Measurements from ENCODE around the gene AOPEP. TPM values are rescaled to one million over a fixed set of nuclear protein-coding genes. Genes with fewer than 3 reads are reported as not detected.

Gene AOPEP
- polyA plus RNA-seq, 4 donors, result 23.5 to 54.6 (median 50.4) TPM

DNA sequence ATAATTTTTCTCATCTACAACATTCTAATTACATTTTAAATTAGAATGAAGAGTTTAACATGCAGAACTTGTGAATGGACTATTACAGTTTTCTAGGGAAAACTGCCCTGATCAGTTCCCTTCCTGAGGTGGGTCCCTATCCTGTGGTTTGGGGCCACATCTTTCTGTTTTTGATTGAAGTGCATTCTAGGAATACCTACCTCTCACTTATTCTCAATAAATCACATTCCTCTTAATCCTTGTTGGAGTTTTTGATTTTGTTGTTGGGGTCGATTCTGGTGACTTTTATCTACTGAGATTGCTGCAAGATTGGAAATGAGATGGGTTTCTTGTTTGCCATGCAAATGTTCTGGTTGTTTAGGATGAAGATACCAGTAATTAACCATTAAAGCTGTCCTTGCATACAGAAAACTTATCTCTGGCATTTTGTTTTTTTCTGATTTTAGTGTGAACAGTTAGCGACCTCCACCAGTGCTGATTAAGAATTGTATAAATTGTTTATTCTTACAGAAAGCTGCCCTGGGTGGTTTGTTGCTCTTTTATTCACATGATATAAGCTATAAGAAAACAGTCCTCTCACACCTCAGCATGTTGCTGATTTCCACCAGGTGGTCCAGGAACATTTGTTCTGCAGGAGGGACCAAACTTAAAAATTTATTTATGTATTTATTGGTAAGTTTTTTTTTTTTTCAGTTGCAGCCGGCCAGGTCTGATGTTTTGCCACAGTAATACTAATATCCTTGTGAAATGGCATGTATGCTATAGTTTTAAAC, 321.1 kb downstream of the AOPEP start:
- no peak for DNase-seq (ENCODE audit: low read depth in 4 of 4, low spot score in 3 of 4)

DNA sequence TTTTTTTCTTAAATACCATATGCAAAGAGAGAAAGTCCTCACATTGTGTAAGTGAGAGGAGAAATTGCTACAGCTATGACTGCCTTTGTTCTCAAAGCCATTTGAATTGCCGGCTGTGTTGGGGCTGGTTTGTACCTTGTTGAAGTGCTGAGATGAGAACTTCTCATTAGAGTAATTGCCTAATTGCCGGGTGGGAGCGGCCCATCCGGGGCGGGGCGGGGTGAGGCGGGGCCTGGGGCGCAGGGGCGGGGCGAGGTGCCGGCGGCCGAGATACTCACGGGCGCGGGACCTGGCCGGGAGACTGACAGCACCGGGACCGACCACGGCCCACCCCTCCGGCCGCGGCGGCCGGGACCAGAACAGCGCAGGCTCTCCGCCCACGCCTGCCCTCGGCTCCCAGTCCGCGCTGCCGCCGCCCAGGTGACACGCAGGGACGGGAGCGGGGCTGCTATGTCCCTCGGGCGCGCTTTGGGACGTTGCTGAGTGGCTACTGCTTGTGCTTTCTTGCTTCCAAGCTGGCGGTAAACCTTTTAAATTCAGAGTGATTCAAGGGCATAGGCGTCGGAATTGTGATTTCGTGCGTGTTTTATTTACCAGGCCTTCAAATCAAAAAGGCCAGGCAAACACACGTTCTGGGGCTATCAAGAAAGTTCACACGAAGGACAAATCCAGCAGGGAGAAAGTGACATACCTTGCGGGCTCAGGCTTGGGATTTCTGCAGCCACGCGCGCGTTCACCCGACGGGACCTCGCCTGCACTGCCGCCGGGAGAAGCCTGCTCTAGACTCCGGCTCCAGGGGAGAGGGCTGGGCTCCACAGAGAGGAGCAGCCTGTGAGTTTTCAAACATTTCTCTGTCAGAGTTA, 322.0 kb downstream of the AOPEP start:
- DNase-seq (ENCODE audit: low read depth in 4 of 4, low spot score in 3 of 4), result no peak

DNA sequence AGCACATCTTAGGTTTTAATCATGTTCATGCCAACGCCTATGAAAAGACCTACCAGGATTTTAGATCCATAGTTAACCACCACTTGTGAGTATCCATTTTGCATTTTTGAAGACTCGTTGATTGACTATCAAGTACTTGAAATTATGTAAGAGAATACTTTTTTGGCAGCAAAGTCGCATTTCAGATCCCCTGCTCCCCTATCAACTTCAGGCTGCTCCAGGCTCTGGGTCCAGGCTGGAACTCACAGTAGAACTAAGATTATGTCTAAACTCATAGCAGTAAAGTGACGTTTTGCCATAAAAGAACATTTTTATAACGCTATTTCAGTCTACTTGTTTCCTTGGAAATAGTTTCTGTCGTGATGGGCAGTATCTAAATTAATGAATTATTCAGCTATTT, 323.3 kb downstream of the AOPEP start:
- no peak for DNase-seq (ENCODE audit: low read depth in 4 of 4, low spot score in 3 of 4)

DNA sequence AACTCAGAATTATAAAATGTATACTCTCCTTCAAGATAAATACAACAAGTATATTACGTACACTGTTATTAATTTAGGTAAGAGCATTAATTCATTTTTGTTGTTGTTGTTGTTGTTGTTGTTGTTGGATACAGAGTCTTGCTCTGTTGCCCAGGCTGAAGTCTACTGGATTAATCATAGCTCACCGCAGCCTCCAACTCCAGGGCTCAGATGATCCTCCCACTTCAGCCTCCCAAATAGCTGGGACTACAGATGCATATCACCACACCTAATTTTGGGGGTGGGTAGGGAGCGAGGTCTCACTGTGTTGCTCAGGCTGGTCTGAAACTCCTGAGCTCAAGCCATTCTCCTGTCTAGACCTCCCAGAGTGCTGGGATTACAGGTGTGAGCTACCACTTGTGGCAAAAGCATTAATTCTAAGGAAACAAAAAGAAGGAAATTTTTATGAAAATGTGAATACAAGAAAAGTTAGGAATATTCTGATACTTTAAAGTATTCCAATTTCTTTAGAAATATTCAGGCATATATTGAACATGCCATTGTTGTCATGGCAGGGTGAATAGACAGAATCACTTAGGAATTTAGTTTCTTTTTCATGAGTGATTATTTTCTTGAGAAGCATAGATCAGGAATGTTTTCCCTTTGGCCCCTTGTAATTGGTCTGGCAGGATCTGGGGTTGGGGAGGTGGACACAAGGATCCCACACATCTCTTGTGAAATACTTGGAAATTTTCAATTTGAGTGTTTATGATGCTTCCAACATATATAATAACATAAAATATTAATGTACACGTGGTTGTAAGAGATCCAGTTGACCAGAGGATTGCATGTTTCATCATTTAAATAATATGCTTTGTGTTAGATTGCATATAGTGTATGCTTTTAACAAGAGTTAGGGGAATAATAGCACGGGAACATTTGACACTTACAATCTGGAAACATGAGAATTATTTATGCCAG, 327.4 kb downstream of the AOPEP start:
- no peak for DNase-seq (ENCODE audit: low read depth in 4 of 4, low spot score in 3 of 4)

GRCh38 chr9:95055334-95055850, 328.9 kb downstream of the AOPEP start:
- DNase-seq (ENCODE audit: low read depth in 4 of 4, low spot score in 3 of 4), result no peak

GRCh38 chr9:95055851-95056551, 329.5 kb downstream of the AOPEP start:
- peak in 1 of 4 donors; percentile 69 for DNase-seq (ENCODE audit: low read depth in 4 of 4, low spot score in 3 of 4)

DNA sequence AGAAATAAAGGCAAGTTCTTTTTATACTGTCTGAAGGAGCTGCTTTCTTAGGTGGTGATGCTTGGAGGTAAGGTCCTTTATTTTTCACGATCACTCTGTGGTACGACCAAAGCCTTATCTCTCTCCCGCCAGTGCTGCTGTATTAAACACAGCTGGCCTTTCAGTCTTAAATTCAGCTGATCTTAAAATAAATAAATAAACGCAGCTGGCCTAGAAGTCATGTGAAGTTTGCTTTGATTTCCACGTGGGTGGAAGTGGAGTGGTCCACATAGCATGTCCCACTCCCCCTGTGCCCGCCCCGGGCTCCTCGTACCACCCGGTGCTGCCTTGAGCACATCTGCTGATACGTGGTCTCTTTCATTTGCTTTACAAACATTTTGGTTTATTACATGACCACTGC, 330.6 kb downstream of the AOPEP start:
- DNase-seq (ENCODE audit: low read depth in 4 of 4, low spot score in 3 of 4), result no peak

- DNase-seq (ENCODE audit: low read depth in 4 of 4, low spot score in 3 of 4), result no peak
These were observed 331.8 kb downstream of the AOPEP start for GRCh38 chr9:95058121-95058785.

DNA sequence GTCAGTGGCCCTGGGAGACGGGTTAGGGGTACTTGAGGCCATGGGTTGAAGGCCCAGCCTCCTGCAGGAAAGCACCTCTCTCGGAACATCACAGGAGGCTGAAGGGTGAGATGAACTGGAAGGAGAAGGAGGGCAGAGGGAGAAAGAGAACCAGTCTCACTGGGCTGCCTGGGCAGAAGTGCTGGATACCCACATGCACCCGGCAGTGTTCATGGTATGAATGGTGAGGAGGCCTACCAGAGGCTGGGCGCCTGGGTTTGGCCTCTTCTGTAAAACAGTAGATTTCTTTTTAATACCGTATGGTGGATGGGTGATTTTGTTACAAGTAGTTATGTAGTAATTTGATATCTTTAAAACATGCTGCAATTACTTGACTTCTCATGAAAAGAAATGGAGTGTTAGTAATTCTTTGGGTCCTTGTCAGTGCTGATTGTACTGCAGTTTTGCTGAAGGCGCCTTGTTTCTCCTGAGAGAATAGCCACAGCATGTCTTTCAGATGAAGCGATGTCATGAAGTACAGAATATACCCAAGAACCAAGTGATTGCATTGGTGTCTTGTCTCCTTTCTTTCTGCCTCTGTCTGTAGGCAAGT, 332.4 kb downstream of the AOPEP start:
- DNase-seq (ENCODE audit: low read depth in 4 of 4, low spot score in 3 of 4), result no peak

DNA sequence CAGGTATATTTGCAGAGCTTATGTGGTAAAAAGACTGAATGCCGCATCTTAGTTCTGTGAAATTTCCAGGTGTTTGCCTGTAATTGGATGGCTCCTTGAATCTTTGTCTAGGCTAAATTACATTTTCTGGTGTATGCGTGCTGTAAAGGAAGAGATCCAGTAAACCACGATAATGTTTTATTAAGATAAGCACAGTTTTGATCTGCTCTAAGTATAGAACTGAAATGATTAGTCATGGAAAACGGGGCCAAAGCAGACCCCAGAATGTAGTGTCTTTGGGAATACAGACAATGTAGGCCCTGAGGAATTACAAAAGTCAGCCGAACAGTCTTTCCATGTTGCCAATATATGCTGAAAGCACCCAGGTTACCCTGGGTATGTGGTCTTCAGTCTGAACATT, 333.7 kb downstream of the AOPEP start:
- DNase-seq (ENCODE audit: low read depth in 4 of 4, low spot score in 3 of 4), result no peak

GRCh38 chr9:95060916-95061315, 334.4 kb downstream of the AOPEP start:
- DNase-seq (ENCODE audit: low read depth in 4 of 4, low spot score in 3 of 4), result no peak

DNA sequence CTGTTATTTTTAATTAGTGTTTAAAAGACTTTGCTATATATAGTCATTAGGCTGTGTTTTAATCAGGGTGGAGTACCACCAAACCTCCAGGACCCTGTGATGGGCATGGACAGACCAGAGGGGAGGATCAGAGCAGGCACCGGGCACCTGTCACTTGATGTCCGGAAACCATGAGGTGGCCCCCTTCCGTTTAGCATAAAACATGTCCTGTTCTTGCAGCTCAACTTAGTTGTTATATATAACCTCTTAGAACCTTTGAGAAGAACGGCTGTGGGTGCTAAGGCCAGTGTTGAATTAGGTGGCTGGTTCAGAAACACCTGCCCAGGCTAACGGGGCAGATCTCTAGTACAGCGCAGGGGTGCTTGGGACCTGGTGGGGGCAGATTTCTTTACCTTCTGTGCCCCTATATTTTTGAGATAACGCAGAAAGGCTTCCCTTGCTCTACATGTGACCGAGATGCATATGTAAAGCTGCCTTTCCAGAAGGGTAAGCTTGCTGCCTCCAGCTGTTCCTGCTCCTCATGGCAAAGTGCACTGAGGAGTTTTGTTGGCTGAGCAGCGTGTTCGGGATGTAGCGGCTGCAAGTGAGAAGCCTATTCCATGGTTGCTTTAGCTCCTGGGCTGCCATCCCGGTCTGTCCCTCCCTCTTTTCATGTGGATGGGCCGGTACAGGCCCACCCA, 335.6 kb downstream of the AOPEP start:
- DNase-seq (ENCODE audit: low read depth in 4 of 4, low spot score in 3 of 4), result no peak

DNA sequence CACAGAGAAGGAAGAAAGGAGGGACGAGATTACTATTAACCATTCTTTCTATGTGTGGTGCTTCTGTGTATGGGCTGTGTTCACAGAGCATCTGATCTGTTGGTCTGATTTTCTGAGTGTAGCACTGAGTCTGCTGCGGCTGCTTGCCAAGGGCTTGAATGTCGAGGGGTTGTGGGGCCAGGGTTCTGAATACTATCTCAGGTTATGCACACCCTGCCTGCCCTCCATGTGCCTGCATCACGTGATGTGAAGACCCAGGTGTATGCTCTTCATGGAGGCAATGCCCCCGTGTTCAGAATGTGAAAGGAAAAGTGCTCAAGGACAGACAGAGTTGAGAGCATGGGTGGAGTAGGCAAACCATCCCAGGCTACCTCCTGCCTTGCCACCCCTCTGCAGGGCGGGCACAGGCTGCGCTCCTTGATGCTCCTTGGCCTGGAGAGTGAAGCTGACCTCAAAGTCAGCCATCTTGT, 336.1 kb downstream of the AOPEP start:
- no peak for DNase-seq (ENCODE audit: low read depth in 4 of 4, low spot score in 3 of 4)

DNA sequence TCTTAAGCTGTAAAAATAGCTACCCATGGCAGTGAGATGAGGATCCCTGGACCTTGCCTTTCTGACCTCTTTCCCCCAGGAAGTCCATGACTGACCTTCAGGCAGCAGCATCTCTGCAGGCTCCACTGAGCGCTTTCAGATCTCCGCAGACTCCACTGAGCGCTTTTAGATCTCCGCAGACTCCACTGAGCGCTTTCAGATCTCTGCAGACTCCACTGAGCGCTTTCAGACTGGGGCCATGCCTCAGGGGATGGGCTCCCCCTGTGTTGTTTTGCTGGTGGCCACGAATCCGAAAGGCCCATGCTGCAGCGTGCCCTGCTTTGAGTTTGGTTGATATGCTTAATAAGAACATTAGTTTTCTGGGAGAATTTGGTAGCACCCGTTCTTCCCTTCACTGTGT, 336.8 kb downstream of the AOPEP start:
- no peak for DNase-seq (ENCODE audit: low read depth in 4 of 4, low spot score in 3 of 4)

DNA sequence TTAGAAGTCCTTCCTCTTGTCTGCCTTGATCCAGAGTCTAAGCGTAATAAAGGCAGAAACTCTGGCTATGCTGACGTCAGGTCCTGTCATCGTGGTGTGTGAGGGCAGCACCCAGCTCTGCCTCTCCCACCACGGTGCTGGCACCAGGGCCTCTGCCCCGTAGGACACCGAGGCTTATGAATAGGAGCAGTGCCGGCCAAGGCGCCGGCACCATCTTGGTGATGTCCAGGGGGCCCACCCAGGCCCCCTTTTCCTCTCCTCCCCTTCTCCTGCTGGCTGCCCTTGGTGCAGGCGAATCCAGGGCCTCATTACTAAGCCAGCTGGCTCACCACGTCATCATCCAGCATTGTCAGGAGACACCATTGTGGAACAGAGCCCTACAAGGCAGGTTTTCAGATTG, 338.7 kb downstream of the AOPEP start:
- no peak for DNase-seq (ENCODE audit: low read depth in 4 of 4, low spot score in 3 of 4)

DNA sequence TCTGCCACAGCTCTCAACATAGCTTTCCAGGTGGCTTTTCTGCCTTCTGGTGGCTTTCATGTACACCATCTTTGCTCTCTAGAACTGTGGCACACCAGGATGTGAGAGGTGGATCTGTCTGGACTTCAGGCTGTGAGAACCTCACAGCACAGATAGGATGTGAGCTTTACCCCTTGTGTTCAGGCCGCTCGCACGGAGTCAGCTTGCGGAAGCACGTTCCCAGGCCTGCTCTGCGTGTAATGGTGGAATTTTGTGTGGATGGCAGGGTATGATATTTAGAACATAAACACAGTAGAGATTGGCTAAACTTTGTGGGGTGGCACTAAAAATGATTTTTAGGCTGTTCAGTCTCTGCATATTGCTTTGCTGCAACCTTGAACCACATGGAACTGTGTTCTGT, 340.6 kb downstream of the AOPEP start:
- DNase-seq (ENCODE audit: low read depth in 4 of 4, low spot score in 3 of 4), result no peak

DNA sequence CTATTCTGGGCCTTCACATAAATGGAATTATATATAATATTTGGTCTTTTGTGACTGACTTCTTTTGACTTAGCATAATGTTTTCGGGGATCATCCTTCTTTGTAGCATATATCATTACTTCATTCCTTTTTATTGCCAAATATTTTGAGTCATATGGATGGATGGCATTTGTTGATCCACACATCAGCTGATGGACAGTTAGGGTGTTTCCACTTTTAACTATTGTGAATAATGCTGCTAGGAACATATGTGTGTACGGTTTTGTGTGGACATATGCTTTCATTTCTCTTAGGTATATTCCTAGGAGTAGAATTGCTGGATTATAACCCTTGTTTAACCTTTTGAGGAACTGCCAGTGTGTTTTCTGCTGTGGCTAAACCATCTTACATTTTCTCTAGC, 341.4 kb downstream of the AOPEP start:
- DNase-seq (ENCODE audit: low read depth in 4 of 4, low spot score in 3 of 4), result no peak

GRCh38 chr9:95070549-95071021, 344.1 kb downstream of the AOPEP start:
- no peak for DNase-seq (ENCODE audit: low read depth in 4 of 4, low spot score in 3 of 4)

All from left renal pelvis (tissue), 4 donors.